NCI-H187 (cell line): ENCODE results near the gene GNA12.
"Not testable (repeated sequence)": the region's sequence is repeated elsewhere in the genome, so short reads cannot be mapped to it uniquely, and the experiment has no call there.

Source experiments
- DNase-seq, 2 experiments: peaks; one replicate each; lab custom pipeline; 2025; lab: John Stamatoyannopoulos, UW

The GNA12 gene

GRCh38 chr7:2689951-2690705 lies 154.0 kb downstream of the GNA12 start:
- no peak for DNase-seq

- no peak for DNase-seq
Observed at GRCh38 chr7:2689343-2689847, 154.7 kb downstream of the GNA12 start.

GRCh38 chr7:2688409-2689342 lies 155.4 kb downstream of the GNA12 start:
- no peak for DNase-seq

- DNase-seq, result no peak
Observed at GRCh38 chr7:2687881-2688318, 156.2 kb downstream of the GNA12 start, which contains the start of gene AMZ1. Gene AMZ1, plus strand, starts transcription at chr7:2688202. Its CDS starts 12,250 bp downstream, at chr7:2700452.

GRCh38 chr7:2687338-2687869 lies 156.7 kb downstream of the GNA12 start:
- no peak for DNase-seq

GRCh38 chr7:2686101-2686500 lies 158.0 kb downstream of the GNA12 start:
- no peak for DNase-seq

GRCh38 chr7:2684501-2684900 lies 159.6 kb downstream of the GNA12 start:
- no peak for DNase-seq

- DNase-seq, result no peak
Observed at GRCh38 chr7:2681929-2682799, 161.9 kb downstream of the GNA12 start.

- peak in 1 of 2 experiments; percentile 25 for DNase-seq
Observed at GRCh38 chr7:2680792-2681490, 163.2 kb downstream of the GNA12 start.

- DNase-seq, result no peak
Observed at GRCh38 chr7:2680256-2680655, 163.9 kb downstream of the GNA12 start.

GRCh38 chr7:2679135-2680127 lies 164.7 kb downstream of the GNA12 start:
- not testable (repeated sequence) for DNase-seq

GRCh38 chr7:2678454-2678853 lies 165.7 kb downstream of the GNA12 start:
- not testable (repeated sequence) for DNase-seq
